WTC11 (cell line): ENCODE measurements around the gene HELZ. TPM values are rescaled to one million over a fixed set of nuclear protein-coding genes. Genes with fewer than 3 reads are reported as not detected.

Experiments used
- ATAC-seq: fragments of 200-7000 bp; cut with Tn5 transposase; 2 replicates; pipeline ENCODE4 v1.10.0; 2021; ENCODE audit warnings: mild to moderate bottlenecking, moderate library complexity
- CTCF ChIA-PET: fragments of 300-600 bp; sonication (Branson Sonifier 250); formaldehyde crosslinking; loops from one replicate; lab custom pipeline; 2021; ENCODE audit warnings: antibody characterized with exemption; lab: Charles Lee
- POLR2A ChIA-PET: fragments of 350-600 bp; sonication (Branson Sonifier 250); formaldehyde crosslinking; loops from one replicate; lab custom pipeline; 2021; ENCODE audit warnings: antibody characterized with exemption; lab: Charles Lee
- DNase-seq: peaks from one replicate; pipeline ENCODE4 v3.0.0; 2021; ENCODE audit warnings: low spot score
- H3K27ac Mint-ChIP-seq: 2 replicates; pipeline ENCODE4 v1.8.0; 2021; ENCODE audit warnings: mixed read lengths
- H3K27me3 Mint-ChIP-seq: 2 replicates; pipeline ENCODE4 v1.8.0; 2021; ENCODE audit warnings: low read depth, mild to moderate bottlenecking, moderate library complexity, mixed read lengths
- H3K36me3 Mint-ChIP-seq: 2 replicates; pipeline ENCODE4 v1.8.0; 2021; ENCODE audit warnings: mixed read lengths
- H3K4me1 Mint-ChIP-seq: 2 replicates; pipeline ENCODE4 v1.8.0; 2022; ENCODE audit warnings: mixed read lengths
- H3K4me3 Mint-ChIP-seq: 2 replicates; pipeline ENCODE4 v1.8.0; 2021; ENCODE audit warnings: mild to moderate bottlenecking, moderate library complexity, mixed read lengths
- H3K9me3 Mint-ChIP-seq: 2 replicates; pipeline ENCODE4 v1.8.0; 2021; ENCODE audit warnings: mixed read lengths
- ATF1 ChIP-seq: sonication (generic); formaldehyde crosslinking; IDR thresholded peaks from 2 replicates; pipeline ENCODE4 v1.8.1; 2023; ENCODE audit warnings: mild to moderate bottlenecking, moderate library complexity, missing genetic modification reagents
- CBFB ChIP-seq: sonication (generic); formaldehyde crosslinking; IDR thresholded peaks from 2 replicates; pipeline ENCODE4 v1.8.1; 2022; ENCODE audit warnings: mild to moderate bottlenecking, low read depth, missing genetic modification reagents
- CREM ChIP-seq: sonication (generic); formaldehyde crosslinking; IDR thresholded peaks from 2 replicates; pipeline ENCODE4 v1.8.1; 2022; ENCODE audit warnings: mild to moderate bottlenecking, missing genetic modification reagents, moderate library complexity
- EMX1 ChIP-seq: fragments of 250-450 bp; sonication (Bioruptor Pico); IDR thresholded peaks from 2 replicates; pipeline ENCODE4 v1.8.0; 2021; ENCODE audit warnings: mild to moderate bottlenecking
- ETV6 ChIP-seq: sonication (generic); formaldehyde crosslinking; IDR thresholded peaks from 2 replicates; pipeline ENCODE4 v1.8.1; 2022; ENCODE audit warnings: mild to moderate bottlenecking, missing genetic modification reagents
- FOXJ3 ChIP-seq: sonication (generic); formaldehyde crosslinking; IDR thresholded peaks from 2 replicates; pipeline ENCODE4 v1.9.0; 2021; ENCODE audit warnings: missing genetic modification reagents, mild to moderate bottlenecking, borderline replicate concordance
- MYBL2 ChIP-seq: sonication (generic); formaldehyde crosslinking; IDR thresholded peaks from 2 replicates; pipeline ENCODE4 v1.8.1; 2023; ENCODE audit warnings: mild to moderate bottlenecking, moderate library complexity, missing genetic modification reagents
- NR1H2 ChIP-seq: sonication (generic); formaldehyde crosslinking; IDR thresholded peaks from 2 replicates; pipeline ENCODE4 v1.9.0; 2021; ENCODE audit warnings: mild to moderate bottlenecking, moderate library complexity, missing genetic modification reagents
- OVOL2 ChIP-seq: fragments of 250-450 bp; sonication (Bioruptor Pico); IDR thresholded peaks from 2 replicates; pipeline ENCODE4 v1.9.0; 2021; ENCODE audit warnings: mild to moderate bottlenecking, borderline replicate concordance
- SOX15 ChIP-seq: fragments of 250-450 bp; sonication (Bioruptor Pico); IDR thresholded peaks from 2 replicates; pipeline ENCODE4 v1.9.0; 2021; ENCODE audit warnings: mild to moderate bottlenecking
- TEAD4 ChIP-seq: sonication (generic); formaldehyde crosslinking; IDR thresholded peaks from 2 replicates; pipeline ENCODE4 v1.8.0; 2022; ENCODE audit warnings: mild to moderate bottlenecking, missing genetic modification reagents
- ZBTB21 ChIP-seq: sonication (generic); formaldehyde crosslinking; IDR thresholded peaks from 2 replicates; pipeline ENCODE4 v1.8.1; 2023; ENCODE audit warnings: mild to moderate bottlenecking, missing genetic modification reagents, borderline replicate concordance
- ZNF317 ChIP-seq: sonication (generic); formaldehyde crosslinking; IDR thresholded peaks from 2 replicates; pipeline ENCODE4 v1.8.1; 2023; ENCODE audit warnings: low read depth, mild to moderate bottlenecking, moderate library complexity, missing genetic modification reagents, borderline replicate concordance
- ZNF671 ChIP-seq: fragments of 250-450 bp; sonication (Bioruptor Pico); IDR thresholded peaks from 2 replicates; pipeline ENCODE4 v1.8.0; 2021; ENCODE audit warnings: mild to moderate bottlenecking
- total RNA-seq: library from RNA; stranded (reverse); gene quantifications from 3 replicates; pipeline ENCODE4 v1.2.3, GENCODE V29; 2021
- TF ChIP-seq, protein P1 (sequence below): sonication (generic); formaldehyde crosslinking; IDR thresholded peaks from 2 replicates; pipeline ENCODE4 v1.8.1; 2023; ENCODE audit warnings: mild to moderate bottlenecking, moderate library complexity, missing genetic modification reagents
- TF ChIP-seq, protein P2 (sequence below): sonication (generic); formaldehyde crosslinking; IDR thresholded peaks from 2 replicates; pipeline ENCODE4 v1.8.1; 2023; ENCODE audit warnings: mild to moderate bottlenecking, missing genetic modification reagents, moderate library complexity
- TF ChIP-seq, protein P3 (sequence below): sonication (generic); formaldehyde crosslinking; IDR thresholded peaks from 2 replicates; pipeline ENCODE4 v1.8.0; 2023; ENCODE audit warnings: mild to moderate bottlenecking, missing genetic modification reagents
- TF ChIP-seq, protein P4 (sequence below): sonication (generic); formaldehyde crosslinking; IDR thresholded peaks from 2 replicates; pipeline ENCODE4 v1.8.1; 2022; ENCODE audit warnings: low read depth, mild to moderate bottlenecking, moderate library complexity, missing genetic modification reagents, borderline replicate concordance
- TF ChIP-seq, protein P5 (sequence below): sonication (generic); formaldehyde crosslinking; IDR thresholded peaks from 2 replicates; pipeline ENCODE4 v1.8.0; 2022; ENCODE audit warnings: mild to moderate bottlenecking, missing genetic modification reagents
- TF ChIP-seq, protein P6 (sequence below): sonication (generic); formaldehyde crosslinking; IDR thresholded peaks from 2 replicates; pipeline ENCODE4 v1.8.0; 2023; ENCODE audit warnings: missing genetic modification reagents
- TF ChIP-seq, protein P7 (sequence below): sonication (generic); formaldehyde crosslinking; IDR thresholded peaks from 2 replicates; pipeline ENCODE4 v1.8.1; 2022; ENCODE audit warnings: mild to moderate bottlenecking, moderate library complexity, missing genetic modification reagents

HELZ gene
- total RNA-seq, 1 experiment from 2014 or later = 49.1 TPM

DNA sequence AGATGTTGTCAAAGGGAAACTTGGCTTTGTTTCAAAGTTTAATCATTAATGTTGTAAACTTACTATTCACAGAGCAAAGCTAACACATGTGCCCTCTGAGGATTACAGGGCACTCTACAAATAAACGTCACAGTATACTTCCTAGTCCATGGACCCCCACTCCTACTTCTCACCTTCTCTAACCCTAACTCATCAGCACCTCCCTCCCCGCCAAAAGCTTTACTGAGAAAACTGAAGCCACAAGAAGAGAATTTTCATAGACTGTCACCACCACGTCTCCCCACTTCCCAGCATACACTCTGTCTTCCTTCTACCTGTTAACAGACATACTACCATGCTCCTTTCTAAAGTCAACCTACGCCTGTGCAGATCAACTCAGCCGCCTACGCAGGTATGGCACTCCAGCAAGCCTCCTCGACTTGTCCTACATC is 29.0 kb downstream of the HELZ start:
- H3K27ac Mint-ChIP-seq = no peak overlapping the region
- H3K4me1 Mint-ChIP-seq = peaks cover 6% of the 10 kb centered on the region; the same call in 1 of the 2 replicates
- CTCF ChIA-PET = interaction anchor here (1.2 kb wide), 1 partner anchor 7 kb away, joined by 3 read pairs; no protein-coding TSS in a partner anchor
- DNase-seq = no peak
- no peak overlapping the region for H3K4me3 Mint-ChIP-seq
- peaks cover 12% of the 10 kb centered on the region for H3K36me3 Mint-ChIP-seq
- H3K27me3 Mint-ChIP-seq = no peaks in the 10 kb centered on the region
- TF ChIP-seq, protein P1, sequence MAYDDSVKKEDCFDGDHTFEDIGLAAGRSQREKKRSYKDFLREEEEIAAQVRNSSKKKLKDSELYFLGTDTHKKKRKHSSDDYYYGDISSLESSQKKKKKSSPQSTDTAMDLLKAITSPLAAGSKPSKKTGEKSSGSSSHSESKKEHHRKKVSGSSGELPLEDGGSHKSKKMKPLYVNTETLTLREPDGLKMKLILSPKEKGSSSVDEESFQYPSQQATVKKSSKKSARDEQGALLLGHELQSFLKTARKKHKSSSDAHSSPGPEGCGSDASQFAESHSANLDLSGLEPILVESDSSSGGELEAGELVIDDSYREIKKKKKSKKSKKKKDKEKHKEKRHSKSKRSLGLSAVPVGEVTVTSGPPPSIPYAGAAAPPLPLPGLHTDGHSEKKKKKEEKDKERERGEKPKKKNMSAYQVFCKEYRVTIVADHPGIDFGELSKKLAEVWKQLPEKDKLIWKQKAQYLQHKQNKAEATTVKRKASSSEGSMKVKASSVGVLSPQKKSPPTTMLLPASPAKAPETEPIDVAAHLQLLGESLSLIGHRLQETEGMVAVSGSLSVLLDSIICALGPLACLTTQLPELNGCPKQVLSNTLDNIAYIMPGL = no peak
- TF ChIP-seq CBFB (no peak), ETV6 (CRISPR knock-in tag) (no peak), OVOL2 (CRISPR knock-in tag) (no peak), CREM (CRISPR knock-in tag) (no peak), ATF1 (CRISPR knock-in tag) (no peak), ZNF317 (CRISPR knock-in tag) (no peak), EMX1 (no peak), ZNF671 (no peak), TEAD4 (no peak)
- TF ChIP-seq, protein P2, sequence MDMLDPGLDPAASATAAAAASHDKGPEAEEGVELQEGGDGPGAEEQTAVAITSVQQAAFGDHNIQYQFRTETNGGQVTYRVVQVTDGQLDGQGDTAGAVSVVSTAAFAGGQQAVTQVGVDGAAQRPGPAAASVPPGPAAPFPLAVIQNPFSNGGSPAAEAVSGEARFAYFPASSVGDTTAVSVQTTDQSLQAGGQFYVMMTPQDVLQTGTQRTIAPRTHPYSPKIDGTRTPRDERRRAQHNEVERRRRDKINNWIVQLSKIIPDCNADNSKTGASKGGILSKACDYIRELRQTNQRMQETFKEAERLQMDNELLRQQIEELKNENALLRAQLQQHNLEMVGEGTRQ (CRISPR knock-in tag) = no peak
- TF ChIP-seq, protein P3, sequence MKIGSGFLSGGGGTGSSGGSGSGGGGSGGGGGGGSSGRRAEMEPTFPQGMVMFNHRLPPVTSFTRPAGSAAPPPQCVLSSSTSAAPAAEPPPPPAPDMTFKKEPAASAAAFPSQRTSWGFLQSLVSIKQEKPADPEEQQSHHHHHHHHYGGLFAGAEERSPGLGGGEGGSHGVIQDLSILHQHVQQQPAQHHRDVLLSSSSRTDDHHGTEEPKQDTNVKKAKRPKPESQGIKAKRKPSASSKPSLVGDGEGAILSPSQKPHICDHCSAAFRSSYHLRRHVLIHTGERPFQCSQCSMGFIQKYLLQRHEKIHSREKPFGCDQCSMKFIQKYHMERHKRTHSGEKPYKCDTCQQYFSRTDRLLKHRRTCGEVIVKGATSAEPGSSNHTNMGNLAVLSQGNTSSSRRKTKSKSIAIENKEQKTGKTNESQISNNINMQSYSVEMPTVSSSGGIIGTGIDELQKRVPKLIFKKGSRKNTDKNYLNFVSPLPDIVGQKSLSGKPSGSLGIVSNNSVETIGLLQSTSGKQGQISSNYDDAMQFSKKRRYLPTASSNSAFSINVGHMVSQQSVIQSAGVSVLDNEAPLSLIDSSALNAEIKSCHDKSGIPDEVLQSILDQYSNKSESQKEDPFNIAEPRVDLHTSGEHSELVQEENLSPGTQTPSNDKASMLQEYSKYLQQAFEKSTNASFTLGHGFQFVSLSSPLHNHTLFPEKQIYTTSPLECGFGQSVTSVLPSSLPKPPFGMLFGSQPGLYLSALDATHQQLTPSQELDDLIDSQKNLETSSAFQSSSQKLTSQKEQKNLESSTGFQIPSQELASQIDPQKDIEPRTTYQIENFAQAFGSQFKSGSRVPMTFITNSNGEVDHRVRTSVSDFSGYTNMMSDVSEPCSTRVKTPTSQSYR (CRISPR knock-in tag) = no peak
- TF ChIP-seq, protein P4, sequence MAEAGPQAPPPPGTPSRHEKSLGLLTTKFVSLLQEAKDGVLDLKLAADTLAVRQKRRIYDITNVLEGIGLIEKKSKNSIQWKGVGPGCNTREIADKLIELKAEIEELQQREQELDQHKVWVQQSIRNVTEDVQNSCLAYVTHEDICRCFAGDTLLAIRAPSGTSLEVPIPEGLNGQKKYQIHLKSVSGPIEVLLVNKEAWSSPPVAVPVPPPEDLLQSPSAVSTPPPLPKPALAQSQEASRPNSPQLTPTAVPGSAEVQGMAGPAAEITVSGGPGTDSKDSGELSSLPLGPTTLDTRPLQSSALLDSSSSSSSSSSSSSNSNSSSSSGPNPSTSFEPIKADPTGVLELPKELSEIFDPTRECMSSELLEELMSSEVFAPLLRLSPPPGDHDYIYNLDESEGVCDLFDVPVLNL = no peak
- TF ChIP-seq, protein P5, sequence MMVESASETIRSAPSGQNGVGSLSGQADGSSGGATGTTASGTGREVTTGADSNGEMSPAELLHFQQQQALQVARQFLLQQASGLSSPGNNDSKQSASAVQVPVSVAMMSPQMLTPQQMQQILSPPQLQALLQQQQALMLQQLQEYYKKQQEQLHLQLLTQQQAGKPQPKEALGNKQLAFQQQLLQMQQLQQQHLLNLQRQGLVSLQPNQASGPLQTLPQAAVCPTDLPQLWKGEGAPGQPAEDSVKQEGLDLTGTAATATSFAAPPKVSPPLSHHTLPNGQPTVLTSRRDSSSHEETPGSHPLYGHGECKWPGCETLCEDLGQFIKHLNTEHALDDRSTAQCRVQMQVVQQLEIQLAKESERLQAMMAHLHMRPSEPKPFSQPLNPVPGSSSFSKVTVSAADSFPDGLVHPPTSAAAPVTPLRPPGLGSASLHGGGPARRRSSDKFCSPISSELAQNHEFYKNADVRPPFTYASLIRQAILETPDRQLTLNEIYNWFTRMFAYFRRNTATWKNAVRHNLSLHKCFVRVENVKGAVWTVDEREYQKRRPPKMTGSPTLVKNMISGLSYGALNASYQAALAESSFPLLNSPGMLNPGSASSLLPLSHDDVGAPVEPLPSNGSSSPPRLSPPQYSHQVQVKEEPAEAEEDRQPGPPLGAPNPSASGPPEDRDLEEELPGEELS (CRISPR knock-in tag) = no peak
- TF ChIP-seq, protein P6, sequence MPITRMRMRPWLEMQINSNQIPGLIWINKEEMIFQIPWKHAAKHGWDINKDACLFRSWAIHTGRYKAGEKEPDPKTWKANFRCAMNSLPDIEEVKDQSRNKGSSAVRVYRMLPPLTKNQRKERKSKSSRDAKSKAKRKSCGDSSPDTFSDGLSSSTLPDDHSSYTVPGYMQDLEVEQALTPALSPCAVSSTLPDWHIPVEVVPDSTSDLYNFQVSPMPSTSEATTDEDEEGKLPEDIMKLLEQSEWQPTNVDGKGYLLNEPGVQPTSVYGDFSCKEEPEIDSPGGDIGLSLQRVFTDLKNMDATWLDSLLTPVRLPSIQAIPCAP (CRISPR knock-in tag) = no peak
- TF ChIP-seq, all 79 proteins: peak for 0
- H3K9me3 Mint-ChIP-seq = no peaks in the 10 kb centered on the region
- no peak for ATAC-seq
- POLR2A ChIA-PET = interaction anchor here (0.7 kb wide), 1 partner anchor 25 kb away, joined by 3 read pairs; no protein-coding TSS in a partner anchor

DNA sequence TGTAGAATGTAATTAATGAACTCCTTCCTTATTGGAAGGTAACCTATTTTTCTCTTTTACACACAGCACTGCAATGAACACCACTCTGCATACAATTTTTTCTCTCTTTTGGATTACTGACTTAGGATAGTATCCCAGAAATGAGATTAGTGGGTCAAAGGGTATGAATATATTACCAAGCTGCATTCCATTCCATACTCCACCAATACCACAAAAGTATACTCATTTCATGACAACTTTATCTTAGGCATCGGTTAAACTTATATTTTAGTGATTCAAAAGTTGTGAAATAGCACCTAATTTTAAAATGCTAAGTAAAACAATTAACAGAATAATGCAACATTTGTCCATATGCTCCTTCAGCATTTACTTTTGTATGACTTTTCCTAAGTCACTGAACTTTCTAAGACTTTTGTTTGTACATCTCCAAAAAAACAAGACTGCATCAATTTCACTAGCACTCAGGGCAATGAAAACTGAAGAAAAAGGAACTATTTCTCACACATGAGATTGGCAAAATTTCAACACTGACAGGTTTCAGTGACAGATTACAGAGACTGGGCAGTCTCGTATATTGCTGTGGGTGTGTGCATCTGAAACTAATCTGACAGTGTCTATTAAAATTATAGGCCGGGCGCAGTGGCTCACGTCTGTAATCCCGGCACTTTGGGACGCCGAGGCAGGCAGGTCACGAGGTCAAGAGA is 32.1 kb downstream of the HELZ start:
- Mint-ChIP-seq H3K36me3 (peaks cover 6% of the 10 kb centered on the region), H3K27ac (peak overlapping the region; percentile 16), H3K9me3 (no peaks in the 10 kb centered on the region), H3K4me1 (peaks cover 6% of the 10 kb centered on the region; the same call in 1 of the 2 replicates), H3K27me3 (no peaks in the 10 kb centered on the region), H3K4me3 (no peak overlapping the region)
- CTCF ChIA-PET = interaction anchor here (1.7 kb wide), 1 partner anchor 13 kb away, joined by 5 read pairs; no protein-coding TSS in a partner anchor
- DNase-seq (no peak), ATAC-seq (no peak)
- POLR2A ChIA-PET = no interaction called here
- TF ChIP-seq ZBTB21 (CRISPR knock-in tag) (no peak), NR1H2 (no peak), SOX15 (CRISPR knock-in tag) (no peak), FOXJ3 (CRISPR knock-in tag) (no peak), CREM (CRISPR knock-in tag) (no peak), MYBL2 (CRISPR knock-in tag) (no peak)
- TF ChIP-seq, protein P7, sequence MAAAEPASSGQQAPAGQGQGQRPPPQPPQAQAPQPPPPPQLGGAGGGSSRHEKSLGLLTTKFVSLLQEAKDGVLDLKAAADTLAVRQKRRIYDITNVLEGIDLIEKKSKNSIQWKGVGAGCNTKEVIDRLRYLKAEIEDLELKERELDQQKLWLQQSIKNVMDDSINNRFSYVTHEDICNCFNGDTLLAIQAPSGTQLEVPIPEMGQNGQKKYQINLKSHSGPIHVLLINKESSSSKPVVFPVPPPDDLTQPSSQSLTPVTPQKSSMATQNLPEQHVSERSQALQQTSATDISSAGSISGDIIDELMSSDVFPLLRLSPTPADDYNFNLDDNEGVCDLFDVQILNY = no peak
- TF ChIP-seq, protein P1 = no peak
